ENCODE data around the gene NOS3.
"Not testable (repeated sequence)": the region's sequence is repeated elsewhere in the genome, so short reads cannot be mapped to it uniquely, and the experiment has no call there.

Gene NOS3

DNA sequence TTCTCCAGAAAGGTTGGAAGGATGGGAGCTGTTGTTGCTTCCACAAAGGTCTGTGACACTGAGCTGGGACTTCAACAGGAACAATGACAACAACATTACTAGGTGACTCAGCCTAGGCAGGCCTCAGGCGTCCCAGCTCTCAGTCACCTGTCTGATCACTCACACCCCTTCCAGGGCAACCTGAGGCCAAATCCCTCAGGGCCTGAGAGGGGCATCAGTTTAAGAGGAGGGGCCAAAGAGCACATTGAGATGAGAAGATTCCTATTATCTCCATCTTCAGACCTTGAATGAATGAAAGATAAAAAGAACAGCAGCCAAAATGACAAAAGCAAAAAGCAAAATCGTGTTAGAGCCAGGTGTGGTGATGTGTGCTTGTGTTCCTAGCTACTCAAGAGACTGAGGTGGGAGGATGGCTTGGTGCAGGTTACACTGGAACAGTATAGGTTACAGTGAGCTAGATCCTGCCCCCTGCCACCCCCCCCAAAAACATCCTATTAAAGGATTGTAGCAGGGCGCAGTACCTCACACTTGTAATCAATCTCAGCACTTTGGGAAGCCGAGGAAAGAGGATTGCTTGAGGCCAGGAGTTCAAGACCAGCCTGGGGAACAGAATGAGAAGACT is 33.7 kb downstream of the NOS3 start, which contains the start of gene ATG9B:
Gene ATG9B, minus strand, starts transcription at position 60 of the 622 bp plus-strand sequence. CDS start 71 bp downstream, outside the sequence.
- H3K4me3 ChIP-seq (ENCODE audit: low read length) = no peak within 1 kb of the TSS
- TF ChIP-seq, protein P1, sequence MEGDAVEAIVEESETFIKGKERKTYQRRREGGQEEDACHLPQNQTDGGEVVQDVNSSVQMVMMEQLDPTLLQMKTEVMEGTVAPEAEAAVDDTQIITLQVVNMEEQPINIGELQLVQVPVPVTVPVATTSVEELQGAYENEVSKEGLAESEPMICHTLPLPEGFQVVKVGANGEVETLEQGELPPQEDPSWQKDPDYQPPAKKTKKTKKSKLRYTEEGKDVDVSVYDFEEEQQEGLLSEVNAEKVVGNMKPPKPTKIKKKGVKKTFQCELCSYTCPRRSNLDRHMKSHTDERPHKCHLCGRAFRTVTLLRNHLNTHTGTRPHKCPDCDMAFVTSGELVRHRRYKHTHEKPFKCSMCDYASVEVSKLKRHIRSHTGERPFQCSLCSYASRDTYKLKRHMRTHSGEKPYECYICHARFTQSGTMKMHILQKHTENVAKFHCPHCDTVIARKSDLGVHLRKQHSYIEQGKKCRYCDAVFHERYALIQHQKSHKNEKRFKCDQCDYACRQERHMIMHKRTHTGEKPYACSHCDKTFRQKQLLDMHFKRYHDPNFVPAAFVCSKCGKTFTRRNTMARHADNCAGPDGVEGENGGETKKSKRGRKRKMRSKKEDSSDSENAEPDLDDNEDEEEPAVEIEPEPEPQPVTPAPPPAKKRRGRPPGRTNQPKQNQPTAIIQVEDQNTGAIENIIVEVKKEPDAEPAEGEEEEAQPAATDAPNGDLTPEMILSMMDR (IDR thresholded peaks at IDR 0.05; ENCODE audit: insufficient read depth, low read depth, low read length, missing control alignments) = no peak
- DNase-seq (ENCODE audit: low read depth) = peak; percentile 43

DNA sequence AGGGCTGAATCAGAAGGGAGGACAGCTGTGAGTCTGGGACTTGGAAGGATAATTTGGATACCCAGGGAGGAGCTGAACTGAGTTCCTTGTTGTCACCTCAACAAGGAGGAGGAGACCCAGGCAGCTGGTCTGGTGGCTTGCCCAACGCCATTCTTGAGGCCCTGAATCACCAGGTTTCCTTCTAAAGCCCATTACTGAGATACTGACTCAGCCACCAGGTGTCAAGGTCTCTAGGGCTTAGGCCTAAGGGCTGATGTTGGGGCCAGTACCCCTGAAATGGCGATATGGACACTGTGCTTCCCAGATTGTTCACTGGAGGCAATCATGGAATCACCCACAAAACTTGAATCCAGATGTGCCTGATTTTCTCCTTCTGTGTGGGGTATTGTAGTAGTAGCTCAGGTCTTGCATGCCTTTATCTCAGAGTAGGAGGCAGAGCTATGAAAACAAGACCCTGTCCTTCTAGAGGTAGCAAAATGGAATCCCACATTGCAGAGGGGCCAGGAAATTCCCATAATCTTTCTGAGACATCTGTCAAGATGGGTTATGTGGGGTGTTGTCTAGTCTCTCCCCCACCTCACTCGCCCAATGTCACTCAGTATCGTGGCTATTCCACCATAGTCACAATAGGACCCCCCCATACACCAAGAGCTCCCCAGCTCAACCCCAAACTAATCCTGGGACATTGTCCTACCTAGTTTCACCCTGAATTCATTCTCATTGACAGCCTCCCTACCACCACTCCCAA is 35.3 kb downstream of the NOS3 start:
- no peak overlapping the region for H3K4me3 ChIP-seq (ENCODE audit: low read length)
- DNase-seq (ENCODE audit: low read depth) = peak; percentile 88
- TF ChIP-seq, protein P1 (IDR thresholded peaks at IDR 0.05; ENCODE audit: insufficient read depth, low read depth, low read length, missing control alignments) = no peak

DNA sequence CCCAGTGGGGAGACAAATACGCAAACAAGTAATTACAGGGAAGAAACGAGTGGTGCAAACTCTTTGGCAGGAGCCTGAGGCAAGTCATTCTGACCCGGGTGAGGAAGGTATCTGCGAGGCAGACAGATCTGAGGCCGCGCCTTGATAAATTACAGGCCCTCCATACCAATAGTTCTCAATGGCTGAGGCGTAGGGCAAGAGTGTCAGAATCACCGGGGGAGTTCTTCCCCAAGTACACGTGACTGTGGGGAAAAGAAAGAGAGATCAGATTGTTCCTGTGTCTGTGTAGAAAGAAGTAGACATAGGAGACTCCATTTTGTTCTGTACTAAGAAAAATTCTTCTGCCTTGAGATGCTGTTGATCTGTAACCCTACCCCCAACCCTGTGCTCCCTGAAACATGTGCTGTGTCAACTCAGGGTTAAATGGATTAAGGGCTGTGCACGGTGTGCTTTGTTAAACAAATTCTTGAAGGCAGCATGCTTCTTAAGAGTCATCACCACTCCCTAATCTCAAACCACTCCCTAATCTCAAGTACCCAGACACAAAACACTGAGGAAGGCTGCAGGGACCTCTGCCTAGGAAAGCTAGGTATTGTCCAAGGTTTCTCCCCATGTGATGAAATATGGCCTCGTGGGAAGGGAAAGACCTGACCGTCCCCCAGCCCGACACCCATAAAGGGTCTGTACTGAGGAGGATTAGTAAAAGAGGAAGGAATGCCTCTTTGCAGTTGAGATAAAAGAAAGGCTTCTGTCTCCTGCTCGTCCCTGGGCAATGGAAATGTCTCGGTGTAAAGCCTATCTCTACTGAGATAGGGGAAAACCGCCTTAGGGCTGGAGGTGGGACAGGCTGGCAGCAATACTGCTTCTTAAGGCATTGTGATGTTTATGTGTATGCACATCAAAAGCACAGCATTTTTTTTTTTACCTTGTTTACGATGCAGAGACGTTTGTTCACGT is 36.2 kb downstream of the NOS3 start:
- DNase-seq (ENCODE audit: low read depth) = peak; percentile 36
- not testable (repeated sequence) for H3K4me3 ChIP-seq (ENCODE audit: low read length)

DNA sequence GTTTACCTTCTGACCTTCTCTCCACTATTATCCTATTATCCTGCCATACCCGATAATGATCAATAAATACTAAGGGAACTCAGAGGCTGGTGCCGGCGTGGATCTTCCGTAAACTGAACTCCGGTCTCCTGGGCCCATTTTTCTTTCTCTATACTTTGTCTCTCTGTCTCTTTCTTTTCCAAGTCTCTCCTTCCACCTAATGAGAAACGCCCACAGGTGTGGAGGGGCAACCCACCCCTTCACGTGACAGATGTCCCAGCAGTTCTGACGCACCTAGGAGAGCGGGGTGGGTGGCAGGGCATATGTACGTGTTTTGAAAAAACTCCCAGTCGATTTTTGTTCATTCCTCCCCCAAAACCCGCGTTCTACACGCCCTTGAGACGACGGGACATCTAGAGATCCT is 36.9 kb downstream of the NOS3 start:
- not testable (repeated sequence) for DNase-seq (ENCODE audit: low read depth)
- H3K4me3 ChIP-seq (ENCODE audit: low read length) = peak overlapping the region; percentile 82

DNA sequence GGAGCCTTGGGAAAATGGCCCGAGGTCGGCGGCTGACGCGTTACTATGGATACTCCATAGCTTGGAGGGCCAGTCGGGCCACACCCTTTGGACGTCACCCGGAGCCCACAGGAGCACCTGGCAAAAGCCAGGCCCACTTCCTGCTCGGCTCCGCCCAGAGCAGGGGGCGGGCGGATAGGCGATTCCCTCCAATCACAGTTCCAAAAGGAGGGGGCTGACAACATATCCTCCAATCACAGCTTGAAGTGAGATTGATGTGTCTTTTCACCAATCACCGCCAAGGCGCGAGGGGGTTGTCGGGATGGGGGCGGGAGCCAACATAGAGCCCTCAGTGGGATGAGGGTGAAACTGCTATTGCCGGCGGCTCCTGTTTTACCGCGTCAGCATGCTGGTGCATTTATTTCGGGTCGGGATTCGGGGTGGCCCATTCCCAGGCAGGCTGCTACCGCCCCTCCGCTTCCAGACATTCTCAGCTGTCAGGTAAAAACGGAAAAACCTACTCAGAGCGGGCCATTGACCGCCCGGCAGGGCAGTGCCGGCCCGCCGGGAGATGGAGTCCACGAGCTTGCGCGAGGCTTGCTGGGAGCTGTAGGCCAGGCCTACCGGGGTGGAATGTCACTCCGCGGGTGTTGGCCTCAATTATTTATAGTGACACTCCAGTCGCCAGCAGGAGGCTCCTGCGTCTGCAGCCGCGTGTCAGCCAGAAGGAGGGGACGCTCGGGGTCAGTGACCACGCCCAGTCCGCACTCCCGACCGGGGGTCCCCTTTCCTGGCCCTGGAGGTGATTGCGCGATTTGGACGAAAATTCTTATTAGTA is 37.5 kb downstream of the NOS3 start, which contains the start of gene ABCB8:
Gene ABCB8, plus strand, starts transcription at position 320 of the 817 bp plus-strand sequence. Its CDS starts 66 bp downstream, at position 386.
- peak within 1 kb of the TSS; percentile 82 for H3K4me3 ChIP-seq (ENCODE audit: low read length)
- TF ChIP-seq, protein P1 (IDR thresholded peaks at IDR 0.05; ENCODE audit: insufficient read depth, low read depth, low read length, missing control alignments) = peak; percentile 37
- peak; percentile 99 for DNase-seq (ENCODE audit: low read depth)

DNA sequence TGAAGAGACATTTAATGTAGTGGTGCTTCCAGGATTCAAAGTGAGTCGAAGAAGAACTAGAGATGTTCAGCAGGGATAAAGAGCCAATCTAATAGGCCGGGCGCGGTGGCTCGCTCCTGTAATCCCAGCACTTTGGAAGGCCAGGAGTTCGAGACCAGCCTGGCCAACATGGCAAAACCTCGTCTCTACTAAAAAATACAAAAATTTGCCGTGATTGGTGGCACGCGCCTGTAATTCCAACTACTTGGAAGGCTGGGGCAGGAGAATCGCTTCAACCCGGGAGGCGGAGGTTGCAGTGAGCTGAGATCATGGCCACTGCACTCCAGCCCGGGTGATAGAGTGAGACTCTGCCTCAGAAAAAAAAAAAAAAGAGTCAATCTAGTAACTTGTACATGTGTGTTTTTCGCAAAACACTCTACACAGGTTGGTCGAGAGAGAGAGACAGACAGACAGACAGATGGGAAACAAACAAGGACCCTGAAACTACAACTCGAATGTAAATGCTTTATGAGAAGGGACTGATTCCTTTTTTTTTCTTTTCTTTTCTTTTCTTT is 38.2 kb downstream of the NOS3 start:
- TF ChIP-seq, protein P1 (IDR thresholded peaks at IDR 0.05; ENCODE audit: insufficient read depth, low read depth, low read length, missing control alignments) = no peak
- DNase-seq (ENCODE audit: low read depth) = no peak
- H3K4me3 ChIP-seq (ENCODE audit: low read length) = peak overlapping the region; percentile 82

DNA sequence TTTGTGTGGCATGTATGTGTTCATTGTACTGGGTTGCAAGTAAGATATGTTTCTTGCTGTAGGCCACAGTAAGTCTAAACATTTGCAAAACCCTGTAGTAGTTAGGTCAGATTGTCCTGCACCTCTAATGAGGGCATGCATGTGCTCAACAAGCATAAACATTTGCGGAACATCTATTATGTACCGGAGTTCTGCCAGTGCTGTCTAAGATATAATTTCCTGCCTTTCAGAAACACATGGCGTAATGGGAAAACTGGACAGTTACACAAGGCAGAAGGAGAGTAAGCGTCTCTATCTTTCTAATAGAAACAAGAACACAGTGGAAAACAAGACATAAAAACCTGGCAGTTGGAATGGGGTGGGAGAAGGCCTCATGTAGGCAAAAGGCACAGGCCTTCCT is 40.2 kb downstream of the NOS3 start:
- TF ChIP-seq, protein P1 (IDR thresholded peaks at IDR 0.05; ENCODE audit: insufficient read depth, low read depth, low read length, missing control alignments) = no peak

More for the DNA sequence above, 40.2 kb downstream of the NOS3 start:
- no peak for DNase-seq (ENCODE audit: low read depth)
- no peak overlapping the region for H3K4me3 ChIP-seq (ENCODE audit: low read length)
